Peyer's patch (tissue), 4 donors: ENCODE measurements around the gene LAGE3.

Source experiments
- POLR2A ChIP-seq, 2 donors: fragments of 450-650 bp; IDR thresholded peaks; one replicate each; pipeline ENCODE4 v1.5.1; 2017; ENCODE audit warnings: antibody characterized with exemption in 2 of 2, mild to moderate bottlenecking in 2 of 2, moderate library complexity in 2 of 2
- TF ChIP-seq, protein P1 (sequence below), 6 experiments: fragments of 450-650 bp in 4 of 6; fragments of 200-600 bp in 2 of 6; sonication (generic) in 1 of 6; IDR thresholded peaks; one replicate each; pipeline ENCODE4 v1.5.1; 2017 to 2019; ENCODE audit warnings: antibody characterized with exemption in 6 of 6, mild to moderate bottlenecking in 3 of 6, moderate library complexity in 1 of 6

DNA sequence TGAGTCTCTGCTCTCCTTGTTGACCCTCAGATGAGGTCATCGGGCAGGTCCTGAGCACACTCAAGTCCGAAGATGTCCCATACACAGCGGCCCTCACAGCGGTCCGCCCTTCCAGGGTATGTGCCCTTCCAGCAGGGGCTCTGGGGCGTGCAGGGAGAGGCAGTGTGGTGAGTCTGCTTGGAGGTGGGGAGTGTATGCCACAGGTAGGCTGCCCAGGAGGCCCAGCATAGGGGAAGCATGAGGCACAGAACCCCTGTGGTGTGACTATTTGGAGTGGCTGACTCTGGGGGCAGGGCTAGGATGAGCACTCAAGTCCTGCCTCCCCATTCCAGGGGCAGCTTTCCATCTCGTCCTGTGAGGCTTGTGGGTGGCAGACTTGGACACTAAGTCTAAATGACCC, 45.5 kb downstream of the LAGE3 start:
- TF ChIP-seq POLR2A (IDR thresholded peaks at IDR 0.05) = no peak
- TF ChIP-seq, protein P1, sequence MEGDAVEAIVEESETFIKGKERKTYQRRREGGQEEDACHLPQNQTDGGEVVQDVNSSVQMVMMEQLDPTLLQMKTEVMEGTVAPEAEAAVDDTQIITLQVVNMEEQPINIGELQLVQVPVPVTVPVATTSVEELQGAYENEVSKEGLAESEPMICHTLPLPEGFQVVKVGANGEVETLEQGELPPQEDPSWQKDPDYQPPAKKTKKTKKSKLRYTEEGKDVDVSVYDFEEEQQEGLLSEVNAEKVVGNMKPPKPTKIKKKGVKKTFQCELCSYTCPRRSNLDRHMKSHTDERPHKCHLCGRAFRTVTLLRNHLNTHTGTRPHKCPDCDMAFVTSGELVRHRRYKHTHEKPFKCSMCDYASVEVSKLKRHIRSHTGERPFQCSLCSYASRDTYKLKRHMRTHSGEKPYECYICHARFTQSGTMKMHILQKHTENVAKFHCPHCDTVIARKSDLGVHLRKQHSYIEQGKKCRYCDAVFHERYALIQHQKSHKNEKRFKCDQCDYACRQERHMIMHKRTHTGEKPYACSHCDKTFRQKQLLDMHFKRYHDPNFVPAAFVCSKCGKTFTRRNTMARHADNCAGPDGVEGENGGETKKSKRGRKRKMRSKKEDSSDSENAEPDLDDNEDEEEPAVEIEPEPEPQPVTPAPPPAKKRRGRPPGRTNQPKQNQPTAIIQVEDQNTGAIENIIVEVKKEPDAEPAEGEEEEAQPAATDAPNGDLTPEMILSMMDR (IDR thresholded peaks at IDR 0.05) = no peak
